Activated CD8-positive, alpha-beta memory T cell treated with anti-CD3 and anti-CD28 coated beads, Interleukin-2, amount 50 U/mL, for 1 hour (primary cell): ENCODE measurements around the gene GOPC.
"Not testable (repeated sequence)": the region's sequence is repeated elsewhere in the genome, so short reads cannot be mapped to it uniquely, and the experiment has no call there.

Experiments used
- DNase-seq: peaks from one replicate; pipeline ENCODE4 v3.0.0-alpha.2; 2020; ENCODE audit errors: extremely low read depth

Gene GOPC

GRCh38 chr6:117548797-117549301 lies 53.5 kb downstream of the GOPC start:
- no peak for DNase-seq

- no peak for DNase-seq
Observed at GRCh38 chr6:117547688-117548621, 54.4 kb downstream of the GOPC start.

DNA sequence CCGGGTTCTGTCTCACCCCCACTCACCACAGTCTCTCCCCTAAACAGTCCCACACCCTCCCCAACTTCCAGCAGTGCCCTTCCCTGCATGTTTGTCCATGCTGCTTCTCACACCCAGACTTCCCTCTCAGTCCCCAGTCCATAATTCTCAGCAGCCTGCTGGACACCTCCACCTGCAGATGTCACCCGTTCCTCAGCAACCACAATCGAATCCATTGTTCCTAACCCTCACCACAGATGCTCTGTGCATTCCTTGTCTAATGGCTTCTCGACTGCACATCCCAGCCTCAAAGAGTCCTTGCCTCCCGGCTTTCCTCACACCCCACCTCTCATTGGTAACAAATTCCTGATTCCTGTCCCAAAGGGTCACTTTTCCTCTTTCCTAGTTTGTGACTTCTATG lies 55.6 kb downstream of the GOPC start:
- no peak for DNase-seq

DNA sequence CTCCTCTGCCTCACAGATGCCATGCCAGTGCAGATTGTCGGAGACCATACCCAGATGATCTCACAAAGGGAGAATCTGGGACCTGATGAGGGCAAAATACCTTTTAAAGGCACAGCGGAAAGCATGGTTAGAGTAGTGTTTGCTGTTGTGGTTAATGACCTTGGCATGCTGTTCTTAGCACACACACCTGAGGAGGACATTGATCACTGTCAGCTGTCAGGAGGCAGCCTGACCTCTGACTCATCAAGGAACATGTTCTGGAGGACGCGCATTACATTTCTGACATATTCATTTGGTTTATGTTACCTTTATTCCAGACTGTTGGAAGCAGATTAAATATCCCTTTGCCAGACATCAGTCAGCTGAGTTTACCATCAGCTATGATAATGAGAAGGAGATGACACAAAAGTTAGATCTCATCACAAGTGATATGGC lies 57.1 kb downstream of the GOPC start:
- no peak for DNase-seq

GRCh38 chr6:117544716-117545115 lies 57.6 kb downstream of the GOPC start:
- DNase-seq: no peak

- DNase-seq: no peak
Observed at GRCh38 chr6:117542493-117542892, 59.8 kb downstream of the GOPC start.

- DNase-seq: no peak
Observed at GRCh38 chr6:117540670-117541069, 61.6 kb downstream of the GOPC start.

- DNase-seq: no peak
Observed at GRCh38 chr6:117538615-117539014, 63.7 kb downstream of the GOPC start.

DNA sequence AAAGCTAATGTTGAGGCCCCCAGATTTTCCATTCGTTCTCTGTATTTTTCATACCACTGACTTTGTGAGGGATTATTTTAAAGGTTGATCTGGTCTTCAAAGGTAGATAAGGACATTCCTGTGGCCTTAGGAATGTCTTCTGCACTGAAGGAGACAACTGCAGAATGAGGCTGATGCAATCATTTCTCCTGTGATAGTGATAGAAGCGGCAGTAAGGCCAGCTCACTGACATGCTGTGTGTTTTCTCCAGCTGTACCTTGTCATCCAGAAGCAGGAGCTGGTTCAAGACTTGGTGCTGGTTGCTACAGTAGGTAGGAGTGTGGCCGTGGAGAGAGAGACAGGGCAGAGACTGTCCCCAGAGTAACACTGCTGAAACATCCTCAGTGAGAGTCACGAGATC lies 66.0 kb downstream of the GOPC start:
- DNase-seq: no peak

DNA sequence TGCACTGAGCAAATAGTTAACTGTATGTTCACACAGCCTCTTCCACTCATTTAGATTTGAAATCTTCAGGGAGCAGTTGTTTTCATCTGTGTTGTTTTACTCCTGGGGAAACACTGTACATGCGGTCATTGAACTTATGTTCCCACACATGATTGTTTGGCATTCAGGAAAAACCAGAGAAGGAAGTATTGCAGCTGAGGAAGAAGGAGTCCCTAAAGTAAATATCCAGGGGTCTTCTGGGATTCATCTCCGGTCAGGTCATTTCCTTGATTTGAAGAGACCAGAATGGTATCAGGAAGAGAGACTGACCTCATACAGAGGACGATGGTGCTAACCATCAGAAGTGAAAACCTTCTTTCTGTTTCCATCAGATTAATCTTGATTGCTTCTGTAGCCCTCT lies 67.3 kb downstream of the GOPC start:
- DNase-seq: no peak

GRCh38 chr6:117533775-117534174 lies 68.5 kb downstream of the GOPC start:
- DNase-seq: no peak

GRCh38 chr6:117531809-117532725 lies 70.2 kb downstream of the GOPC start:
- DNase-seq: no peak

- DNase-seq: no peak
Observed at GRCh38 chr6:117531346-117531745, 71.0 kb downstream of the GOPC start.

GRCh38 chr6:117530467-117531242 lies 71.7 kb downstream of the GOPC start:
- no peak for DNase-seq

DNA sequence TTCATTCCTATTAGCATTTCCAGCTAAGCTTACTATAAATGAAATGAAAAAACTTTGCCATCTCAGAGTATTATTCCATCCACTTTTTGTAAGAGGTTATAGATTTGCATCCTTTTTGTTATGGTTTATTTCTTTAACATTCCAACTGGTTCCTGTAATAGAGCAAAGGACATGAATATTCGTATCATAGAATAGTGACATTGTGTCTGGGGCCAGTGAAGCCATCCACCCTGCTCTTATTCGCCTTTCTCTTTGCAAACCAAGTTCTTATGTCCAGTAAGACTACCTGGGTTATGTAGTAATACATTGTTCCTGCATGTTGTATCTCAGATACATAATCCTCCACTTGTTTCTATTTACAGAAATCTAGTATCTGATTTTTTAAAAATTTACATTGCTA lies 76.7 kb downstream of the GOPC start:
- DNase-seq: no peak

- no peak for DNase-seq
Observed at GRCh38 chr6:117521791-117522502, 80.4 kb downstream of the GOPC start.

DNA sequence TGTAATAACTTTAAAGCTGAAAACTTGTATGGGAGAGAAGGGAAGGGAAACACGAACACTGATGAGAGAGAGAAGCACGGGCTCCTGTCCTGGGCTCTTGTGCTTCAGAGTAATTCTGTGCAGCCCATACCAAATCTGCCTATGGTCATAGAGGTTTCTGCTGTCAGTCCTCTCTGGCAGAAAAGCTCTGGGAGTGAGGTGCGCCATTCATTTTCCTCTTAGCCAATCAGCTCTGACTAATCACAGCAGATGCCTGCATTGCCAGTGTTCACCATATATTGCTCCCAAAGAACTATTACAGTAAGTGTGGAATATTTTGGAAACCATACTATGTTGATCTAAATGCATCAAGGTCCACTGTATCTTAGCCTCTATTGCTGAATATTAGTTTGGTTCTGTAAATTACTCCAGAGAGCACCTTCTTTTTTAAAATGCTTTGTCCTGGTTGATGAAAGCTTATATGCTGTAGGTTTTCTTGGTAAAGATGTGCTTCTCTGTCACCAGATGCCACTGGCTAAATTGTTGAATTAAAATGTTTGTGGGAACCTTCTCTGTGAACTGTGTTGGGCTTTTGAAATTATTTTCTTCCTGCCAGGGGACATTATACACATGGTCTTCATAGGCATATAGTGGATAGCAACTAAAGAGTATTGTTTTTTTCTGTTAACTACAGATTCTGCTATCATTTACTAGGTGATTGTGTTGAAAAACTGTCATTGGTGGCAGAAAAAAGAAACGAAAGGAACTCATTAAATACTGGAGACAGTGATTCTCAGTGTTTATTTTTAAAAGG lies 81.5 kb downstream of the GOPC start:
- DNase-seq: no peak

DNA sequence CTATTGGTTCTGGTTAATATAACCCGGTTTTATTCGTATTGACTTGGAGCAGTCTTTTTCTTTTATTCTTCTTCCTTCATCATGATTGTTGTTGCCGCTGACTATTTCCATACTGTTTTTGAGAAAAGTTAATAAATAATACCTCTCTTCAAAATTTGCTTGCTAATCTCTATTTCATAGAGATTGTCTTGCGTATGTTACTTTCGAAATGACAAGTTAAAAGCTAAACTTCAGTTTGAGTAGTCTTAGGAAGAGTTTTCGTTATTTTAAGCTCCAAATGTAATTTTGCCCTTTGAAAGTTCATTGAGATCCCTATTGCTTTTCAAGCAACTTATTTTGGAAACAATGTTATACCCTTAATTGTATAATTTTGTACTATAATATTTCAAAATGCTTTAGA lies 83.4 kb downstream of the GOPC start:
- no peak for DNase-seq

DNA sequence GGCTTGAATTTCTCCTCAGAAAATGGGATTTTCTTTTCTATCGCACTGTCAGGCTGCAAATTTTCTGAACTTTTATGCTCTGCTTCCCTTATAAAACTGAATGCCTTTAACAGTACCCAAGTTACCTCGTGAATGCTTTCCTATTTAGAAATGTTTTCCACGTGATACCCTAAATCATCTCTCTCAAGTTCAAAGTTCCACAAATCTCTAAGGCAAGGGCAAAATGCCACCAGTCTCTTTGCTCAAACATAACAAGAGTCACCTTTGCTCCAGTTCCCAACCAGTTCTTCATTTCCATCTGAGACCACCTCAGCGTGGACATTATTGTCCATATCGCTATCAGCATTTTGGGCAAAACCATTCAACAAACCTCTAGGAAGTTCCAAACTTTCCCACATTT lies 84.3 kb downstream of the GOPC start:
- DNase-seq: not testable (repeated sequence)

DNA sequence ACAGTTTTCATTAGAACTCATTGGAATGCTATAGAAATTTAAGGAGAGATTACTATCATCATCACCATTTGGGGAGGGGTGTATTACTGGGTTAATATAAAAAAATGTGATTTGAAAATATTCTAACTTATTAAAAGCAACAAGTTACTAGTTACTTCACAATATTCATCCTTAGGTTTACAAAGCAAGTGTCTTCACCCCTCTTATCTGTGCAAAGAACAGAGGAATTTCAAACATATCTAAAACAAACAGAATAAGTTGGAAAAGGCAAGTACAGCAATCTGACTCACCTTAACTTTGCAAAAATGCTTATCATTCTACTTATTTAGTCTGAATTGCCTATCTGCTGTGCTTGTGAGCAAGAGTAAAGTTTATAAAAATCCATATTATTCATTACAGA lies 87.0 kb downstream of the GOPC start:
- no peak for DNase-seq
